ENCODE measurements around the gene ZFAND3. TPM values are rescaled to one million over a fixed set of nuclear protein-coding genes. Genes with fewer than 3 reads are reported as not detected.

ZFAND3 gene
- total RNA-seq, 1 experiment from 2014 or later = 75.0 TPM

DNA sequence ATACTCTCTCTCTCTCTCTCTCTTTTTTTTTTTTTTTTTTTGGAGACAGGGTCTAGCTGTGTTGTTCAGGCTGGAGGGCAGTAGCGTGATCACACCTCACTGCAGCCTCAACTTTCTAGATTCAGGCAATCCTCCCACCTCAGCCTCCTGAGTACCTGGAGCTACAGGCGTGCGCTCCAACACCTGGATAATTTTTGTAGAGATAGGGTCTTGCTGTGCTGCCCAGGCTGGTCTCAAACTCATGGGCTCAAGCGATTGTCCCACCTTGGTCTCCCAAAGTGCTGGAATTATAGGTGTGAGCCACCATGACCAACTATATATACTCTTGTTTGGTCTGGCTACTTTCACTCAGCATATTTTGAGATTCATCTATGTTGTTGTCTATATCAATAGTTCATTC is 154.9 kb downstream of the ZFAND3 start:
- H3K27me3 Mint-ChIP-seq (ENCODE audit: unreplicated experiment) = no peaks in the 10 kb centered on the region
- H3K9me3 Mint-ChIP-seq (ENCODE audit: low read depth, unreplicated experiment) = peaks cover 3% of the 10 kb centered on the region
- no peaks in the 10 kb centered on the region for H3K36me3 Mint-ChIP-seq (ENCODE audit: insufficient read depth, unreplicated experiment)
- no peak overlapping the region for H3K4me3 Mint-ChIP-seq (ENCODE audit: low read depth, unreplicated experiment)
- no TSS peak for BruUV-seq (replicated peaks)
- no peak overlapping the region for H3K27ac Mint-ChIP-seq (ENCODE audit: unreplicated experiment)
- intact Hi-C loops (cut with micrococcal nuclease; ENCODE audit: unreplicated experiment) = no loop called here
- CTCF ChIA-PET = no interaction called here
- DNase-seq = no peak
- H3K4me1 Mint-ChIP-seq (ENCODE audit: low read depth, unreplicated experiment) = peaks cover 10% of the 10 kb centered on the region
- TF ChIP-seq, protein P1, sequence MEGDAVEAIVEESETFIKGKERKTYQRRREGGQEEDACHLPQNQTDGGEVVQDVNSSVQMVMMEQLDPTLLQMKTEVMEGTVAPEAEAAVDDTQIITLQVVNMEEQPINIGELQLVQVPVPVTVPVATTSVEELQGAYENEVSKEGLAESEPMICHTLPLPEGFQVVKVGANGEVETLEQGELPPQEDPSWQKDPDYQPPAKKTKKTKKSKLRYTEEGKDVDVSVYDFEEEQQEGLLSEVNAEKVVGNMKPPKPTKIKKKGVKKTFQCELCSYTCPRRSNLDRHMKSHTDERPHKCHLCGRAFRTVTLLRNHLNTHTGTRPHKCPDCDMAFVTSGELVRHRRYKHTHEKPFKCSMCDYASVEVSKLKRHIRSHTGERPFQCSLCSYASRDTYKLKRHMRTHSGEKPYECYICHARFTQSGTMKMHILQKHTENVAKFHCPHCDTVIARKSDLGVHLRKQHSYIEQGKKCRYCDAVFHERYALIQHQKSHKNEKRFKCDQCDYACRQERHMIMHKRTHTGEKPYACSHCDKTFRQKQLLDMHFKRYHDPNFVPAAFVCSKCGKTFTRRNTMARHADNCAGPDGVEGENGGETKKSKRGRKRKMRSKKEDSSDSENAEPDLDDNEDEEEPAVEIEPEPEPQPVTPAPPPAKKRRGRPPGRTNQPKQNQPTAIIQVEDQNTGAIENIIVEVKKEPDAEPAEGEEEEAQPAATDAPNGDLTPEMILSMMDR (IDR thresholded peaks at IDR 0.05; ENCODE audit: unreplicated experiment) = no peak

- no peak for DNase-seq
- H3K36me3 Mint-ChIP-seq (ENCODE audit: insufficient read depth, unreplicated experiment) = no peaks in the 10 kb centered on the region
- intact Hi-C loops (cut with micrococcal nuclease; ENCODE audit: unreplicated experiment) = no loop called here
- peaks cover 10% of the 10 kb centered on the region for H3K4me1 Mint-ChIP-seq (ENCODE audit: low read depth, unreplicated experiment)
- TF ChIP-seq, protein P1 (IDR thresholded peaks at IDR 0.05; ENCODE audit: unreplicated experiment) = no peak
- CTCF ChIA-PET = no interaction called here
- no peaks in the 10 kb centered on the region for H3K27me3 Mint-ChIP-seq (ENCODE audit: unreplicated experiment)
- no peak overlapping the region for H3K4me3 Mint-ChIP-seq (ENCODE audit: low read depth, unreplicated experiment)
- BruUV-seq (replicated peaks) = no TSS peak
- peaks cover 3% of the 10 kb centered on the region for H3K9me3 Mint-ChIP-seq (ENCODE audit: low read depth, unreplicated experiment)
- H3K27ac Mint-ChIP-seq (ENCODE audit: unreplicated experiment) = no peak overlapping the region
These were observed 155.4 kb downstream of the ZFAND3 start for GRCh38 chr6:37974943-37975342.

DNA sequence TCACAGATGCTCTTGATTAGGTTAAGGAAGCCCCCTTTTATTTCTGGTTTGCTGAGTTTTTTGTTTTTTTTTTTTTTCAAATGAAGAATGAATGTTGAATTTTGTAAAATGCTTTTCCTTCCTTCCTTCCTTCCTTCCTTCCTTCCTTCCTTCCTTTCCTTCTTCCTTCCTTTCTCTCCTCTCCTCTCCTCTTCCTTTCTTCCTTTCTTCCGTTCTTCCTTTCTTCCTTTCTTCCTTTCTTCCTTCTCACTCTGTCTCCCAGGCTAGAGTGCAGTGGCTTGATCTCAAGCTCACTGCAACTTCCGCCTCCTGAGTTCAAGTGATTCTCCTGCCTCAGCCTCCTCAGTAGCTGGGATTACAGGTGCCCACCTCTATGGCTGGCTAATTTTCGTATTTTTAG is 158.2 kb downstream of the ZFAND3 start:
- H3K4me3 Mint-ChIP-seq (ENCODE audit: low read depth, unreplicated experiment) = no peak overlapping the region
- peaks cover 21% of the 10 kb centered on the region for H3K4me1 Mint-ChIP-seq (ENCODE audit: low read depth, unreplicated experiment)
- CTCF ChIA-PET = interaction anchor here (0.6 kb wide), 1 partner anchor 187 kb away, joined by 3 read pairs; no protein-coding TSS in a partner anchor
- no peaks in the 10 kb centered on the region for H3K27me3 Mint-ChIP-seq (ENCODE audit: unreplicated experiment)
- intact Hi-C loops (cut with micrococcal nuclease; ENCODE audit: unreplicated experiment) = no loop called here
- DNase-seq = no peak
- no peaks in the 10 kb centered on the region for H3K36me3 Mint-ChIP-seq (ENCODE audit: insufficient read depth, unreplicated experiment)
- no peak overlapping the region for H3K27ac Mint-ChIP-seq (ENCODE audit: unreplicated experiment)
- no TSS peak for BruUV-seq (replicated peaks)
- TF ChIP-seq, protein P1 (IDR thresholded peaks at IDR 0.05; ENCODE audit: unreplicated experiment) = no peak
- peaks cover 3% of the 10 kb centered on the region for H3K9me3 Mint-ChIP-seq (ENCODE audit: low read depth, unreplicated experiment)

DNA sequence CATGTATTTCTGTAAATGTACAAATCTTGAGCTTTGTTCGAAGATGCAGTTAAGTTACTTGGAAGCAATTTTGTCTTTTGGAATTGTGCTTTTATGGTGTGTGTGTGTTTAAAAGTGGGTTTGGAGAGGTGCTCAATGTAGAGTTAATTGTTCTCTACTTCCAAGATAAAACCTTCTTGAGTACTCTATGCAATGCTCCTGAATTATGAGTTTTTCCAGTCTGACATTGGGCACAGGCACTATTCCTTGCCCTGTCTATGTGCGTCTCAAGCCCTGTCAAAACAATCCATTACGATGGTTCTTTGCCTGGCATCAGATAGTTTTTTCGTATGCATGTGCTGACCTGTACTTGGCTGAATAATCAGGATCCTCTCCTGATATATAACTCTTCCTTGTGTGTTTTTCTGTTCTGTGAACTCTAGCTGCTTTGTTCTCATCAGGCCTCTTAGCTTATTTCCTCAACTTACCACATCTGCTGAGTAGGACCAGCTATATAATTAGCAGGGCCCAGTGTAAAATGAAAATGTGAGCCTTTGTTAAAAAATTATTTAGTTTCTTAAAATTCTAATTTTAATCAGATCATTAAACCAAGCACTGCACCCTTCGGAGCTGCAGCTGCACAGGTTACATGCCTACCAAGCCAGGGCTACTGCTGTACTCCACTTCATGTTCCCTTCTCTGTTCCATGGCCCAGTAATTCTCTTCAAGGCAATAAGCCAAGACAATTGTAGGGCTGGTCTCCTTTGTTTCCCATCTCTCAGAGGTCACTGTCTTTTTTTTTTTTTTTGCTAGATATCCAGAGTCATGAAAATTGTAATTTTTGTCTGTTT is 160.1 kb downstream of the ZFAND3 start:
- H3K4me3 Mint-ChIP-seq (ENCODE audit: low read depth, unreplicated experiment) = no peak overlapping the region
- no peak for DNase-seq
- H3K36me3 Mint-ChIP-seq (ENCODE audit: insufficient read depth, unreplicated experiment) = no peaks in the 10 kb centered on the region
- no TSS peak for BruUV-seq (replicated peaks)
- intact Hi-C loops (cut with micrococcal nuclease; ENCODE audit: unreplicated experiment) = no loop called here
- TF ChIP-seq, protein P1 (IDR thresholded peaks at IDR 0.05; ENCODE audit: unreplicated experiment) = no peak
- no peaks in the 10 kb centered on the region for H3K9me3 Mint-ChIP-seq (ENCODE audit: low read depth, unreplicated experiment)
- H3K27me3 Mint-ChIP-seq (ENCODE audit: unreplicated experiment) = no peaks in the 10 kb centered on the region
- peaks cover 31% of the 10 kb centered on the region for H3K4me1 Mint-ChIP-seq (ENCODE audit: low read depth, unreplicated experiment)
- CTCF ChIA-PET = interaction anchor here (0.7 to 1.0 kb wide), 2 partner anchors 9 to 60 kb away, joined by 5 to 6 read pairs; no protein-coding TSS in a partner anchor
- H3K27ac Mint-ChIP-seq (ENCODE audit: unreplicated experiment) = no peak overlapping the region

All from Calu3 (cell line).